Esophagus muscularis mucosa (tissue), 2 donors: ENCODE results near the gene TIMM17B.

Experiments
- EP300 ChIP-seq: sonication (generic); formaldehyde crosslinking; IDR thresholded peaks from one replicate; pipeline ENCODE4 v1.6.1; 2017; ENCODE audit warnings: antibody characterized with exemption
- POLR2A ChIP-seq: fragments of 450-650 bp; IDR thresholded peaks from one replicate; pipeline ENCODE4 v1.6.1; 2017; ENCODE audit warnings: antibody characterized with exemption, moderate library complexity, mild to moderate bottlenecking, low read depth

GRCh38 chrX:48913605-48914366, 16.2 kb upstream of the TIMM17B start:
- no peak for TF ChIP-seq EP300
- TF ChIP-seq POLR2A, result no peak
